Ishikawa (cell line): ENCODE measurements around the gene SYNPO2L.

Experiments
- CEBPB ChIP-seq: IDR thresholded peaks from 2 replicates; pipeline ENCODE4 v1.6.1; 2012
- CREB1 ChIP-seq: IDR thresholded peaks from 2 replicates; pipeline ENCODE4 v1.6.1; 2012; ENCODE audit warnings: low read depth
- EGR1 ChIP-seq: IDR thresholded peaks from 2 replicates; pipeline ENCODE4 v1.6.1; 2012
- EP300 ChIP-seq: IDR thresholded peaks from 2 replicates; pipeline ENCODE4 v1.6.1; 2012; ENCODE audit warnings: borderline replicate concordance
- FOXM1 ChIP-seq: IDR thresholded peaks from 2 replicates; pipeline ENCODE4 v1.6.1; 2012; ENCODE audit warnings: low read depth, borderline replicate concordance
- MAX ChIP-seq: IDR thresholded peaks from 2 replicates; pipeline ENCODE4 v1.6.1; 2012
- NFIC ChIP-seq: IDR thresholded peaks from 2 replicates; pipeline ENCODE4 v1.6.1; 2012
- RAD21 ChIP-seq: IDR thresholded peaks from 2 replicates; pipeline ENCODE4 v1.6.1; 2012; ENCODE audit warnings: low read depth
- REST ChIP-seq: IDR thresholded peaks from 2 replicates; pipeline ENCODE4 v1.6.1; 2012; ENCODE audit warnings: low read depth, mild to moderate bottlenecking
- TAF1 ChIP-seq: IDR thresholded peaks from 2 replicates; pipeline ENCODE4 v1.6.1; 2012; ENCODE audit warnings: low read depth, mild to moderate bottlenecking
- TCF12 ChIP-seq: IDR thresholded peaks from 2 replicates; pipeline ENCODE4 v1.6.1; 2012; ENCODE audit warnings: low read depth
- TEAD4 ChIP-seq: IDR thresholded peaks from 2 replicates; pipeline ENCODE4 v1.6.1; 2012
- USF1 ChIP-seq: IDR thresholded peaks from 2 replicates; pipeline ENCODE4 v1.6.1; 2012
- YY1 ChIP-seq: IDR thresholded peaks from 2 replicates; pipeline ENCODE4 v1.6.1; 2012; ENCODE audit warnings: low read depth
- ZBTB7A ChIP-seq: IDR thresholded peaks from 2 replicates; pipeline ENCODE4 v1.6.1; 2012; ENCODE audit warnings: low read depth

Gene SYNPO2L

GRCh38 chr10:73628405-73628804 lies 27.4 kb downstream of the SYNPO2L start:
- TF ChIP-seq ZBTB7A (no peak), FOXM1 (no peak), CEBPB (peak; percentile 92), EP300 (peak; percentile 47; the same call in 1 of the 2 replicates), MAX (peak; percentile 94), EGR1 (peak; percentile 91), RAD21 (0 out of 2 replicates have a peak, but pooled peaks have one; percentile 10), CREB1 (no peak), TEAD4 (peak; percentile 60), TCF12 (peak; percentile 85), USF1 (peak; percentile 96), TAF1 (no peak), YY1 (no peak), NFIC (peak; percentile 75), REST (no peak)

GRCh38 chr10:73627300-73627699 lies 28.5 kb downstream of the SYNPO2L start:
- TF ChIP-seq ZBTB7A, result no peak
- no peak for TF ChIP-seq TEAD4
- no peak for TF ChIP-seq EP300
- no peak for TF ChIP-seq TAF1
- no peak for TF ChIP-seq TCF12
- TF ChIP-seq USF1, result no peak
- no peak for TF ChIP-seq NFIC
- no peak for TF ChIP-seq REST
- no peak for TF ChIP-seq YY1
- no peak for TF ChIP-seq CREB1
- TF ChIP-seq RAD21, result no peak
- no peak for TF ChIP-seq EGR1

GRCh38 chr10:73625884-73626752 lies 29.7 kb downstream of the SYNPO2L start:
- TF ChIP-seq CREB1 (no peak), ZBTB7A (no peak), RAD21 (no peak), CEBPB (peak; percentile 47; the same call in 1 of the 2 replicates), USF1 (no peak), TCF12 (peak; percentile 25; the same call in 1 of the 2 replicates), MAX (peak; percentile 92), REST (no peak), TAF1 (peak; percentile 94), EGR1 (no peak), TEAD4 (peak; percentile 22; the same call in 1 of the 2 replicates), YY1 (peak; percentile 97)
